GM19397 (cell line): ENCODE measurements around the gene RASA3.

ENCODE experiments used
- ATAC-seq: cut with Tn5 transposase; IDR thresholded peaks from one replicate; pipeline ENCODE4 v1.9.1; 2021; ENCODE audit warnings: mild to moderate bottlenecking, moderate library complexity; ENCODE audit not compliant: unreplicated experiment

The RASA3 gene

DNA sequence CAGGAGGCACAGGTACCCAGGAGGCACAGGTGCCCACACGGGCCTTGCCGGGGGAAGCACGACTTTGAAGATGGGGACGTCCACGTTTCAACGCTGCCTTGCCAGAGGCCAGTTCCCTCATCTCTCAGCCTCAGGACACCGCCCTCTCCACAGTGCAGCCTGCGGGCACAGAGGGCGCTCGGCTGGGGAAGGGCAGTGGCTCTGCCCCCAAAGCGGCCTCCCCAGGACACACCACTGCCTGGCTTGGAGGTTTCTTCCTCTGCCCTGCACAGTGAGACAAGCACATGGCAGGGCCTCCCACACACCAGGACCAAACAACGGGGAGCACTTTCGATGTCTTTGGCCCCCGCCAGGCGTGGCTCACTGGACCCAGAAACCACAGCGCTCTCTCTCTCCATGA is 73.0 kb downstream of the RASA3 start:
- ATAC-seq: no peak

DNA sequence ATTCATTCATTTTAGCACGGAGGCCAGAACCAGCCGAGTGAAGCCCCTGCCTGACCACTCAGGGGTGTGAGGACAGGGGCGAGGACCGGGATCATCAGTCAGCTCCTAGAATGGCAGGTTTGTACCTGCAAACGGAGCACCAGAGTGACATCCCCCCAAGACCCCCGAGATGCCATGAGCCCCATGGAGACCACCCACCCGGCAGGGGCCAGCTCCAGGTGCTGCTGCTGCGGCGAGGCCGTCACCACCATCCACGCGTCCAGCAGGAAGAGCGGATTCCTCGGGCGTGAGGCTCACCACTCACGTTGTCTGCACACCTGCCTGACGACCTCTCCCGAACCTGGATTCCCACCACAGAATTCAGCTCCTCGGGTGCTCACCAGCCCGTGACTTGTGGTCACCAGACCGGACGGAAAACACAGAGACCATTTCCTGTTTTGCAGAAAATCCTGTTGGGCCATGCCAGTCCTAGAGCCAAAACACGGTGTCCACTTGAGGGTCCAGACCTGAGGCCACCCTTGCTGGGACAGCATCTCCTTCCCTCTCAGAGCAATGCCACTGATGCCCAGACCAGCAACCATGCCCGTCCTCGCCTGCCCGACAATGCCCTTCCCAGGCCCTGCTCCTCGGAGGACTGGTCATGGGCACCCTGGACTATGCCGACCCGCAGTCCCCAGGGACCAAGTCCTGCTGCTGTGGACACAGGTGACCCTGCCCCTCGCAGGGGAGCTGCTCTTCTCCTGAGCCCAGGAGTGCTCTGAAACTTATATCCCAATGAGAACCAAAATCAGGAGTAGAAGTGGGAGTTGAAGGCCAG is 74.2 kb downstream of the RASA3 start:
- no peak for ATAC-seq

DNA sequence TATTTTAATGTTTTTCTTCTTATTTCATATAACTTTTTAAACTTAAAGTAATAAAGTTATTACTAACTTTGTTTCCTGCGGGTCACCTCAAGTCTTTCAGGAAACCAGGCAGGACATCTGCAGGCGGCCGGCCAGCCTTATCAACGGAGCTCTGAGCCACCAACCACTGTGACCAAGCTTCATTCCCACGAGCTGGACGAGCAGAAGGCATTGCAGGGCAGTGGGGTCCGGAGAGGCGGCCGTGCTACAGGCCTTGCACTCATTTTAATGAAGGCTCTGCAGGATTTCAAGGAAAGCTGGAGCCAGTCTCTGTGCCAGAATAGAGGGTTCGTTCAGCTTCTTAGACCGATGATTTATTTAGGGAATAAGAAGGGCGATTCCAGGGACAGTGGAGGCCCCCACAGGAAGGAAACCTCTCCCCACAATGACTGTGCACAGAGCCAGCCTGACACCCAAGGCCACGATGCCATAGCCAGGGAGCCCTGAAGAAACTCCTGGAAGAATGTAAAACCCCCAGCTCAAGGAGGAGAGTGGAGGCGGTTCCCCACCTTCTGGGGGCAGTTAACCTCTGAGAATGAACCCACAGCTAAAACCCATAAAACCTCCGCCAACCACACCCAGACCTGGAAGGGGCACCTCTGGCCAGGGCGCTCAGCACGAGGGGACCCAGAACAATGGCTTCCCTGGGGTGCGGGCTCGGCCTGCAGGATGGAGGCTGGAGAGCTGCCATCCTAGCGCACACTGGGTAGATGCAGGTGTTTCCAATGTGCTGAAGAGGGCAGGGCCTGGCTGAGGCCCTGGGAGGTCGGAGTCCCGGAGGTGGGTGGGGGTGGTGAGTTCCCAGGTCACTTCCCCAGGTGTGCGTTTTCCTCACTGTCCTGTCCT is 75.0 kb downstream of the RASA3 start:
- no peak for ATAC-seq

GRCh38 chr13:114056205-114057013 is 76.0 kb downstream of the RASA3 start:
- ATAC-seq: no peak

DNA sequence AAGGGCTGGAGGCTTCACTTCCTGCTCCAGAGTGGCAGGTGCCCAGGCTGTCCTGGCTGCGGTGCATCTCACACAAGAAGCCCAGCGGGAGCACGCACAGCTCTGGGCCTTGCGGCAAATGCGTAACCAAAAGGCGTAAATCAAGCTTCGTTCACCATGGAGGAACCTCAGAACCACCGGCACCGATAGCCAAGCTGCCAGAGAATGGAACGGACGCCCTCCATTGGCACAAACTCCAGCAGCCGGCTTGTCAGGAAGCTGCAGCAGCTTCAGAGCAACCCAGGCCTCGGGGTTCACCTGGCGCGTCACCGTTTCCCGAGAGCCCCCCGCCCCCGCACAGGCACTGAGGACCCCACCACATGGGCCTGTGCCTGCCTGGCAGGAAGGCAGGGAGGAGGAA is 76.7 kb downstream of the RASA3 start:
- no peak for ATAC-seq

DNA sequence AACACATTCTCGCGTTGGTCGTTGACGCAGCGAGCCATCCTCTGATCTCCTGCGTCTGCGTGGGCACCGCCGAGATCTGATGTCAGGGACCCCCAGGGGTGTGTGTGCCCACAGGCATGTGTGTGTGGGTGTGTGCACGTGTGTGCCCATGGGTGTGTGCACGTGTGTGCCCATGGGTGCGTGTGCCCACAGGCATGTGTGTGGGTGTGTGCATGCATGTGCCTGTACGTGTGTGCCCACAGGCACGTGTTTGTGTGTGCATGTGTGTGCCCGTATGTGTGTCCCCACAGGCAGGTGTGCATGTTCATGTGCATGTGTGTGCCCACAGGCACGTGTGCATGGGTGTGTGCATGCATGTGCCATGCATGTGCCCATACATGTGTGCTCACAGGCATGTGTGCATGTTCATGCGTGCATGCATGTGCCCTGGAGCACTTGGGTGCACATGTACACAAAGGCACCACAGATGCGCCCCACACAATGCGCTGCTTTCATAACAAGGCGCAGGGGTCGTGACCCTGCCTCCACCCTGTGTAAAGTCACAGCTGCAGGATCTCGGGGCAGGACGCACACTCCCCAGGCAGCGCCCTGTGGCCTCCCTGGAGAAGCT is 77.5 kb downstream of the RASA3 start:
- no peak for ATAC-seq

GRCh38 chr13:114054264-114054663 is 78.2 kb downstream of the RASA3 start:
- no peak for ATAC-seq

- no peak for ATAC-seq
Observed at GRCh38 chr13:114053026-114053425, 79.4 kb downstream of the RASA3 start.

GRCh38 chr13:114050536-114051450 is 81.6 kb downstream of the RASA3 start:
- no peak for ATAC-seq

DNA sequence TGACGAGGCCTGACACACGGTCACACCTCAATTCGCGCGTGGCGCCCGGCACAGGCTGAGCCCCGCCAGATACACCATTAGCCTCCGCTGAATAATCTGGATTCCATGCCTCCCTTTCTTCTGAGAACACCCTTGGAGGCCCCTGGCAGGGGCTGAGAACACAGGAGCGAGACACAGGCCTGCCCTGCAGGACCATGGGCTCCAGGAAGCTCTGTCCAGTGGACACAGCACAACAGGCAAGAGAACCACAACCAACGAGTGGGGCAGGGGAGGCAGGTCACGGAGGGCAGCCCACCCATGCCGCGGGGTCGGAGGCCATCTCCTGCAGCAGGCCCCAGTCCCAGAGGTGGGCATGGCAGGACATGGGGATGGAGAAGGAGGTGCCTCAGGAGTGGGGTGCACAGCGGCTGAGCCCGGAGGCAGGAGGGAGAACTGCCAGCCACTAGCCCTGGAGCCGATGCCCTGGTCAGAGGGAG is 82.8 kb downstream of the RASA3 start:
- no peak for ATAC-seq

- no peak for ATAC-seq
Observed at GRCh38 chr13:114049026-114049425, 83.4 kb downstream of the RASA3 start.

DNA sequence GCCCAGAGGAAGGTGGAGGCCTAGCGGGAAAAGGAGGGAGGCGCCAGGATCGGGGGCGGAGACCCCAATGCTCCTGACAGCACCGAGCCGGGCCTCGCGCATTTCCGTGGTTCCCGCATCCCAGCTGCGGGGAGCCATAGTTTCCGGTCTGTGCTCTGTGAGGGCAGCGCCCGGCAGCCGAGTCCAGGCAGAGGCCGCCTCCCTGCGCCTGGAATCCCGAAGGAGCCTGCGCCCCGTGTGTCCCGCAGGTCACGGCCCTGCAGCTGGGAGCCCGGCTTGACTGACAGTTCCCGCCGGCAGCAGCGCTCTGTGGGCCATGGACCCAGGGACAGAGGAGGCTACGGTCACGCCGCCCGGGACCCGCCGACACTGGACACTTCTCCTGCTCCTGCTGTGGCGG is 84.0 kb downstream of the RASA3 start:
- no peak for ATAC-seq

DNA sequence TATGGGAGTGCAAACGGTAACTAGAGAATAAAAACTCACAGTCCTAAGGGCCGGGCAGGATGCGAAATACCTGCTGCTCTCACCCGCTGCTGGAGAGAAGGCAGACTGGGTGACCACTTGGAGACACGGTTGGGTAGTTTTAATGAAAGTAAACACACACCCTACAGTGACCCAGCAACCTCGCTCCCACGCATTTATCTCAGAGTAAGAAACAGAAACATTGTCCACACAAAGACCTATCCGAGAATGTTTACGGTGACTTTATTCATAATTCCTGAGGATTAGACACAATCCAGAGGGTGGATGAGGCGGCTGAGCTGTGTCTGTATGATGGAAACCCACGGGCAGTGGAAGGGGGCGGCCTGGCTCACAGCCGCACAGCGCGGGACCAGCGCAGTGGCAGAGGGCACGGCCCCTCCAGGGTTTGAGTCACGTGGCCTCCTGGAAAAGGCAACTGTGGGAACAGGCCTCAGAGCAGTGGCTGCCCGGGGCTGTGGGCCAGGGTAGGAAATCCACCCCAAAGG is 85.0 kb downstream of the RASA3 start:
- ATAC-seq: no peak

- no peak for ATAC-seq
Observed at GRCh38 chr13:114046431-114046975, 85.9 kb downstream of the RASA3 start.

- no peak for ATAC-seq
Observed at GRCh38 chr13:114045113-114045735, 87.2 kb downstream of the RASA3 start.

- ATAC-seq: no peak
Observed at GRCh38 chr13:114044486-114044885, 87.9 kb downstream of the RASA3 start.

DNA sequence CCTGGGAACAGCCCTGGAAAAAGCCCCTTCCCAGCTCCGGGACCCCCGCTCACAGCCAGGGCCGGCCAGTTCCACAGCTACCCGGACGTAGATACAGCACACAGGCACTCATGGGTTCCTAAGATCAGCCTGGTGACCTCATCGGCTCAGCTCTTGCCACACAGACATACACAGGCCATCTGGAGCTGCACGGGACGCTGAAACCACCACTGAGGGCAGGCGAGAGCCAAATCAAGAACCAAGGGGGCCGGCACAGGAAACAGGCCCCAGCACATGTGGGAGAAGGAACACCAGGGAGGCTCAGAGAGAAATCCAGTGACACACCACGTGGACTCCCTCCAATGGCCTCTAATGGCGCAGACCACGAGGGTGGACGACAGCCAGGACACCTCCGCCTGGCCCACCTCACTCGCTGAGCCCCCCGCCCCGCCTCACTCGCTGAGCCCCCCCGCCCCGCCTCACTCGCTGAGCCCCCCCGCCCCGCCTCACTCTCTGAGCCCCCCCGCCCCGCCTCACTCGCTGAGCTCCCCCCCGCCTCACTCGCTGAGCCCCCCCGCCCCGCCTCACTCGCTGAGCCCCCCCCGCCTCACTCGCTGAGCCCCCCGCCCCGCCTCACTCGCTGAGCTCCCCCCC is 88.9 kb downstream of the RASA3 start:
- no peak for ATAC-seq
